CD4-positive, CD25-positive, alpha-beta regulatory T cell (primary cell): ENCODE data around the gene BABAM2. TPM values are rescaled to one million over a fixed set of nuclear protein-coding genes. Genes with fewer than 3 reads are reported as not detected.

Experiments used
- ATAC-seq, 2 donors: fragments of 150-1000 bp; cut with Tn5 transposase; one replicate each; pipeline ENCODE4 v1.10.0; 2021; ENCODE audit warnings: low read depth in 2 of 2, moderate number of reproducible peaks in 2 of 2, moderate library complexity in 1 of 2
- DNase-seq, 3 donors: peaks; one replicate each; pipeline versions ENCODE4 v3.0.0 to v3.0.0-alpha.2; 2012 to 2022; ENCODE audit warnings: mixed read lengths in 1 of 3
- H3K27ac ChIP-seq: one replicate; pipeline ENCODE4 v1.7.0; 2013; ENCODE audit warnings: mild to moderate bottlenecking, low read length; ENCODE audit not compliant: insufficient read depth, poor library complexity, severe bottlenecking
- H3K27me3 ChIP-seq: one replicate; pipeline ENCODE4 v1.7.0; 2013; ENCODE audit warnings: low read length; ENCODE audit not compliant: control insufficient read depth, insufficient read depth
- H3K36me3 ChIP-seq: one replicate; pipeline ENCODE4 v1.7.0; 2013; ENCODE audit warnings: mild to moderate bottlenecking, low read length, moderate library complexity; ENCODE audit not compliant: control insufficient read depth, insufficient read depth
- H3K4me1 ChIP-seq: 2 replicates; pipeline ENCODE4 v1.7.0; 2013; ENCODE audit warnings: mild to moderate bottlenecking, low read length; ENCODE audit not compliant: insufficient read depth, control insufficient read depth, poor library complexity, severe bottlenecking
- H3K4me3 ChIP-seq: one replicate; pipeline ENCODE4 v1.7.0; 2013; ENCODE audit warnings: low read depth, mild to moderate bottlenecking, low read length, moderate library complexity
- H3K9me3 ChIP-seq, 2 experiments: 1 replicate in 1 of 2; 2 replicates in 1 of 2; pipeline ENCODE4 v1.7.0; 2013; ENCODE audit warnings: low read length in 2 of 2, mild to moderate bottlenecking in 1 of 2, moderate library complexity in 1 of 2; ENCODE audit not compliant: control insufficient read depth in 2 of 2
- H3K27ac Mint-ChIP-seq, 3 donors: one replicate each; pipeline ENCODE4 v1.8.0; 2020 to 2022; ENCODE audit warnings: mild to moderate bottlenecking in 3 of 3, mixed read lengths in 3 of 3, moderate library complexity in 2 of 3
- H3K27me3 Mint-ChIP-seq: one replicate; pipeline ENCODE4 v1.8.0; 2022; ENCODE audit warnings: mild to moderate bottlenecking, mixed read lengths
- H3K36me3 Mint-ChIP-seq: one replicate; pipeline ENCODE4 v1.8.0; 2020; ENCODE audit warnings: mixed read lengths
- H3K4me1 Mint-ChIP-seq, 4 donors: one replicate each; pipeline ENCODE4 v1.8.0; 2020 to 2022; ENCODE audit warnings: mixed read lengths in 4 of 4, mild to moderate bottlenecking in 1 of 4
- H3K4me3 Mint-ChIP-seq, 4 donors: one replicate each; pipeline ENCODE4 v1.8.0; 2020 to 2022; ENCODE audit warnings: mild to moderate bottlenecking in 4 of 4, mixed read lengths in 4 of 4, moderate library complexity in 3 of 4
- H3K9me3 Mint-ChIP-seq, 7 donors: one replicate each; pipeline ENCODE4 v1.8.0; 2020 to 2022; ENCODE audit warnings: mixed read lengths in 7 of 7, mild to moderate bottlenecking in 3 of 7, moderate library complexity in 2 of 7
- polyA plus RNA-seq, 4 donors: library from polyadenylated mRNA; unstranded; fragments of 300-500 nt; fragmentation: Illumina TruSeq; gene quantifications; one replicate each; pipeline ENCODE4 v1.2.3, GENCODE V29; 2021
- total RNA-seq: library from RNA; stranded (reverse); gene quantifications from one replicate; pipeline ENCODE4 v1.2.3, GENCODE V29; 2022

The BABAM2 gene
- total and polyA plus RNA-seq, 5 donors from 2014 or later, result 42.9 to 70.0 (median 58.5) TPM

DNA sequence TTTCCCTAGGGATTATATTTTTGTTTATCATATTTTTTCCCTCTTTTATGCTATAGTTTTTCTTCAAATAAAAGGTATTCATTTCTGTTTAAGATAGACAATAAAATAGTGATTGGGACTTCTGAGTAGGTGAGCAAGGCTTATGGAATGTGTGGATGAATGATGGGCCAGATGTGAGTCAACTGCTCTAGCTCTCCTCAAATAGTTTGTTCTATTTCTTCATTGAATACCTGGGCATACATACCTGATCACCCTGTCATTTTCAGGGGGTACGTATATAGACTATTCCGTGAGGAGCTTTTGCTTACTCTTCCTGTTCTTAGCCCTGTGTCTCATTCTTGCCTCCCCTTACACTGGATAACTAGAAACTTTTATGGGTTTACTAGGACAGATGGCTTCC is 41.9 kb downstream of the BABAM2 start:
- H3K4me3 Mint-ChIP-seq, result no peak overlapping the region
- no peaks in the 10 kb centered on the region for H3K9me3 Mint-ChIP-seq
- H3K27me3 Mint-ChIP-seq, result no peaks in the 10 kb centered on the region
- Histone ChIP-seq H3K4me1 (no peaks in the 10 kb centered on the region), H3K27me3 (no peaks in the 10 kb centered on the region), H3K9me3 (no peaks in the 10 kb centered on the region), H3K27ac (no peak overlapping the region), H3K36me3 (peaks cover 20% of the 10 kb centered on the region), H3K4me3 (no peak overlapping the region)
- H3K27ac Mint-ChIP-seq, result no peak overlapping the region
- DNase-seq (no peak), ATAC-seq (no peak)
- peaks cover 38% of the 10 kb centered on the region for H3K36me3 Mint-ChIP-seq
- peaks cover 5 to 20% (median 17%) of the 10 kb centered on the region in 4 donors for H3K4me1 Mint-ChIP-seq

DNA sequence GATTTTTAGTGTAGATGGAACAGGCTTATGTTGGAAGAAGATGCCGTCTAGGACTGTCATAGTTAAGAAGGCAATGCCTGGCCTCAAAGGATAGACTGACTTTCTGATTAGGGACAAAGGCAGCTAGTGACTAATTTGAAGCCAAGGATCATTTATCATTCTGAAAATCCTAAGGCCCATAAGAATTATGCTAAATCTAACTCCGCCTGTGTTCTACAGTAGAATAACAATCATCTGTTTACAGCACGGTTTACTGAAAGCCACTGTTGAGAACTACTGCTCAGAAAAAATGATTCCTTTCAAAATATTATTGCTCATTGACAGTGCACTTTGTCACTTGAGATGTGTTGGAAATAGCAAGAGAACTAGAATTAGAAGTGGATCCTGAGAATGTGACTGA is 44.5 kb downstream of the BABAM2 start:
- Histone ChIP-seq H3K27ac (no peak overlapping the region), H3K4me3 (no peak overlapping the region), H3K27me3 (no peaks in the 10 kb centered on the region), H3K9me3 (no peaks in the 10 kb centered on the region), H3K36me3 (peaks cover 18% of the 10 kb centered on the region), H3K4me1 (no peaks in the 10 kb centered on the region)
- no peaks in the 10 kb centered on the region for H3K27me3 Mint-ChIP-seq
- H3K4me1 Mint-ChIP-seq, result peaks cover 9 to 30% (median 18%) of the 10 kb centered on the region in 4 donors
- no peak for DNase-seq
- H3K27ac Mint-ChIP-seq, result peak overlapping the region in 2 of 3 donors; percentile 67 to 72
- no peak overlapping the region for H3K4me3 Mint-ChIP-seq
- no peaks in the 10 kb centered on the region for H3K9me3 Mint-ChIP-seq
- no peak for ATAC-seq
- peaks cover 40% of the 10 kb centered on the region for H3K36me3 Mint-ChIP-seq

DNA sequence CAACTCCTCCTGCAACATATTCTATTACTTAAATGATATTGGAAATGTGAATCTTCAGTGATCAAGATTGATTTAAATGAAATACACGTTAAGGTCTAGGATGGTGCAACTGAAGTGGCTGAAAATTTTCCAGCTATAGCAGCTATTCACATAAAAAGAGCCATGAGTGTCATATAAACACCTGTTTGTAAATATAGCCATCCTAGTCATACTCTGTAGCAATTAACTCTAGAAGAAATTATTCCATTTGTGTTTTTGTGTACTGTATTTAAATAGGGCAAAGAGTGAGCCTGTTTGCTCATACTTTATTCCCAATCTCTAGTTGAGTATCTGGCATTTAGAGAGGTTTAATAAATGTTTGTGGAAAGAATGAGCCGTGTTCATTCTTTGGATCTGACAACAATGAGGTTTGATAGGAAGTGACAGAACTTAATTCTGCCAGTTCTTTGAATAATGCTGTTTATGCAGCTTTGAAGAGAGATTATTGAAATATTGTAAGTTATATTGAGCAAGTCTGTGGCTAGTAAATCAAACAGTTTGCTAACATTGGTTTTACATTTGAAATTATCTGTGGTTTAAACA is 49.7 kb downstream of the BABAM2 start:
- Mint-ChIP-seq H3K9me3 (no peaks in the 10 kb centered on the region), H3K27ac (peak overlapping the region in 1 of 3 donors; percentile 31), H3K4me3 (no peak overlapping the region), H3K4me1 (peaks cover 9 to 20% (median 12%) of the 10 kb centered on the region in 4 donors), H3K36me3 (peaks cover 20% of the 10 kb centered on the region), H3K27me3 (no peaks in the 10 kb centered on the region)
- H3K4me1 ChIP-seq, result no peaks in the 10 kb centered on the region
- no peak overlapping the region for H3K4me3 ChIP-seq
- DNase-seq, result no peak
- no peak for ATAC-seq
- H3K27ac ChIP-seq, result no peak overlapping the region
- H3K27me3 ChIP-seq, result no peaks in the 10 kb centered on the region
- H3K9me3 ChIP-seq, result no peaks in the 10 kb centered on the region
- peaks cover 4% of the 10 kb centered on the region for H3K36me3 ChIP-seq

DNA sequence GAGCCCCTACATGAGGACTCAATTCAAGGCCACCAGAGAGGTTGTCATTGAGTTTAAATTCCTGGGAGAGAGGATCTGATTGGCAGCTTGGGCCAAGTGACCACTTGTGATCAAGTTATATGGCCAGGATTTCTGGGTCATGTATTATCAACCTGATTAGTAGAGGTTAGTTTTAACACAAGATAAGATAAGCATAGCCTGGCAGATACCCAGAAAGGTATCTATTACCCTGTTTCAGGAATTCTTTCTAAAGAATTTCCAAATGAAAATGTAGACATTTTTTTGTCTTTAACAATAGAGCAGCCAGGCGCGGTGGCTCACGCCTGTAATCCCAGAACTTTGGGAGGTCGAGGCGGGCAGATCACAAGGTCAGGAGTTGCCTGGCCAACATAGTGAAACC is 50.5 kb downstream of the BABAM2 start:
- Mint-ChIP-seq H3K27ac (peak overlapping the region in 2 of 3 donors; percentile 31 to 42), H3K27me3 (no peaks in the 10 kb centered on the region), H3K4me3 (no peak overlapping the region), H3K9me3 (no peaks in the 10 kb centered on the region), H3K36me3 (peaks cover 20% of the 10 kb centered on the region), H3K4me1 (peaks cover 9 to 20% (median 12%) of the 10 kb centered on the region in 4 donors)
- Histone ChIP-seq H3K36me3 (peaks cover 4% of the 10 kb centered on the region), H3K4me3 (no peak overlapping the region), H3K9me3 (no peaks in the 10 kb centered on the region), H3K4me1 (no peaks in the 10 kb centered on the region), H3K27me3 (no peaks in the 10 kb centered on the region), H3K27ac (no peak overlapping the region)
- DNase-seq (no peak), ATAC-seq (no peak)

DNA sequence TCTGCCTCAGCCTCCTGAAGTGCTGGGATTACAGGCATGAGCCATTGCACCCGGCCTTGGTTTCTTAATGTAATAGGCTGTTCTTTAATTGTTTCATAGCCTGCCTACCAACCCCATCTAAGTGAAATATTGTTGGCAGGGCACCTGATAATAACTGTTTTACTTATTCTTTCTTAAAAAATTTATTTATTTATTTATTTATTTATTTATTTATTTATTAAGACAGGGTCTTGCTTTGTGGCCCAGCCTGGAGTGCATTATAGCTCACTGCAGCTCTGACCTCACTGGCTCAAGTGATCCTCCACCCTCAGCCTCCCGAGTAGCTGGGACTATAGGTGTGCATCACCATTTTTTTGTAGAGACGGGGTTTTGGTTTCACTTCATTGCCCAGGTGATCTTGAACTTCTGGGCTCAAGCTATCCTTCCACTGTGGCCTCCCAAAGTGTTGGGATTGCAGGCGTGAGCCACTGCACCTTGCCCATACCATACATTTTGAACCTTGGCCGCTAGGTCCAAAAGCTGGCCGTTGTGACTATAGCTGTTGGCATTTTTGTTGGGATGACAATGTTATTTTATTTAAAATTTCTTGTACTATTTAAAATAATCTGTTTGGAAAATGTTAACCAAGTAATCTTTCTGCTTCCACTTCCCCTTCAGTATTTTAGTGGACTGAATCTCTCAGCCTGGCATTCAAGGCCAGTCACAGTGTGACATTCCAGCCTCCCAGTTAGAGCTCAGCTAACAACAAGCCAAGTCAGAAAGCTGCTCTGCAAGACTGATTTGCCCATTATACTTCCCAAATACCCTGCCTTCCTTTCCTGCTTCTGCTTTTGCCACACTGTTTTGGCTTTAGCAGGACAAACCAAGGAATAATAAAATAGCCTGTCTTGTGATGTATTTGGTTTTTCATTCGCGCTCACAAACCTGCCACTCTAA is 52.4 kb downstream of the BABAM2 start:
- DNase-seq (no peak), ATAC-seq (no peak)
- Mint-ChIP-seq H3K9me3 (no peaks in the 10 kb centered on the region), H3K4me3 (no peak overlapping the region), H3K27ac (peak overlapping the region in 1 of 3 donors; percentile 0), H3K36me3 (peaks cover 11% of the 10 kb centered on the region), H3K27me3 (no peaks in the 10 kb centered on the region), H3K4me1 (peaks cover 5 to 27% (median 18%) of the 10 kb centered on the region in 4 donors)
- Histone ChIP-seq H3K36me3 (peaks cover 4% of the 10 kb centered on the region), H3K4me1 (no peaks in the 10 kb centered on the region), H3K9me3 (no peaks in the 10 kb centered on the region), H3K27me3 (no peaks in the 10 kb centered on the region), H3K4me3 (no peak overlapping the region), H3K27ac (no peak overlapping the region)

DNA sequence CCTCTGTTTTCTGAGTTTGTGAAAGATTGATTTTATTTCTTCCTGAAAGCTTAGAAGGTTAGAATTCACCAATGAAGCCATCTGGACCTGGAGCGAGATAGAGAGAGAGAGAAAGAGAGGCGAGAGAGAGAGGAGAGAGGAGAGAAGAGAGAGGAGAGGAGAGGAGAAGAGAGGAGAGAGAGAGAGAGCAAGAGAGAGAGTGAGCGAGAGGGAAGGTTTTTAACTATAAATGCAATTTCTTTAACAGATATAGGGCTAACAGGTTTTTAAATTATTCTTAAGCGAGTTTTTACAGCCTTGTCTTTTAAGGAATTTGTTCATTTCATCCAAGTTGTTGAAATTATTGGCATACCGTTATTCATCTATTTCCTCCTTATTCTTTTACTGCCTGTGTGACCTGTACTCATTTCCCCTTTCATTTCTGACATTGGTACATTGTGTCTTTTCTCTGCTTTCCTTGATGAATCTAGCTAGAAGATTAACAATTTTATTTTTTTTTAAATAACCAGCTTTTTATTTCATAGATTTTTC is 56.1 kb downstream of the BABAM2 start:
- H3K4me1 ChIP-seq, result no peaks in the 10 kb centered on the region
- H3K4me3 ChIP-seq, result no peak overlapping the region
- DNase-seq (no peak), ATAC-seq (no peak)
- Mint-ChIP-seq H3K27me3 (no peaks in the 10 kb centered on the region), H3K4me3 (peak overlapping the region in 2 of 4 donors; percentile 14 to 34), H3K4me1 (peaks cover 16 to 39% (median 28%) of the 10 kb centered on the region in 4 donors), H3K9me3 (peaks cover 0 to 2% (median 0%) of the 10 kb centered on the region in 7 donors), H3K36me3 (peaks cover 20% of the 10 kb centered on the region), H3K27ac (peak overlapping the region in 2 of 3 donors; percentile 28 to 71)
- no peaks in the 10 kb centered on the region for H3K9me3 ChIP-seq
- H3K27ac ChIP-seq, result no peak overlapping the region
- peaks cover 4% of the 10 kb centered on the region for H3K36me3 ChIP-seq
- no peaks in the 10 kb centered on the region for H3K27me3 ChIP-seq

DNA sequence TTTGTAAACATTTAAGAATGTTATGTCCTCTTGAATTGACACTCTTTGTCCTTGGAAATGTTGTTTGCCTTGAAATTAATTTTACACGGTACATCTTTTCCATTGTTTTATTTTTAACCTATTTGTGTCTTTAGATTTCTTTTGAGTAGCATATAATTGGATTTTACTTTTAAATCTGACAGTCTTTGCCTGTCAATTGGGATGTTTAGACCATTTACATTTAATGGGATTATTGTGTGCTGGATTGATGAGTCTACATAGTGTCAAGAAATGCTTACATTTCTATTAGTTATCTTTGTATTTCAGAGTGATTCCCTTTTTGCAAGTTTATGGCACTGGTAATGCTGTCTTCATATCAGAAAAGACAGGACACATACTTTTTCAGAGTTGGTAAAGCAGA is 61.5 kb downstream of the BABAM2 start:
- ATAC-seq (no peak), DNase-seq (no peak)
- H3K4me3 ChIP-seq, result no peak overlapping the region
- Mint-ChIP-seq H3K27me3 (no peaks in the 10 kb centered on the region), H3K4me3 (no peak overlapping the region), H3K27ac (peak overlapping the region in 1 of 3 donors; percentile 15), H3K4me1 (peaks cover 30 to 67% (median 53%) of the 10 kb centered on the region in 4 donors), H3K36me3 (peaks cover 16% of the 10 kb centered on the region), H3K9me3 (peaks cover 0 to 2% (median 0%) of the 10 kb centered on the region in 7 donors)
- no peaks in the 10 kb centered on the region for H3K9me3 ChIP-seq
- H3K27me3 ChIP-seq, result no peaks in the 10 kb centered on the region
- H3K27ac ChIP-seq, result no peak overlapping the region
- H3K36me3 ChIP-seq, result no peaks in the 10 kb centered on the region
- H3K4me1 ChIP-seq, result peaks cover 14% of the 10 kb centered on the region
